KG1 (cell line): ENCODE data around the gene E2F8.

ENCODE experiments used
- DNase-seq: peaks from one replicate; lab custom pipeline; 2025; lab: John Stamatoyannopoulos, UW

The E2F8 gene

DNA sequence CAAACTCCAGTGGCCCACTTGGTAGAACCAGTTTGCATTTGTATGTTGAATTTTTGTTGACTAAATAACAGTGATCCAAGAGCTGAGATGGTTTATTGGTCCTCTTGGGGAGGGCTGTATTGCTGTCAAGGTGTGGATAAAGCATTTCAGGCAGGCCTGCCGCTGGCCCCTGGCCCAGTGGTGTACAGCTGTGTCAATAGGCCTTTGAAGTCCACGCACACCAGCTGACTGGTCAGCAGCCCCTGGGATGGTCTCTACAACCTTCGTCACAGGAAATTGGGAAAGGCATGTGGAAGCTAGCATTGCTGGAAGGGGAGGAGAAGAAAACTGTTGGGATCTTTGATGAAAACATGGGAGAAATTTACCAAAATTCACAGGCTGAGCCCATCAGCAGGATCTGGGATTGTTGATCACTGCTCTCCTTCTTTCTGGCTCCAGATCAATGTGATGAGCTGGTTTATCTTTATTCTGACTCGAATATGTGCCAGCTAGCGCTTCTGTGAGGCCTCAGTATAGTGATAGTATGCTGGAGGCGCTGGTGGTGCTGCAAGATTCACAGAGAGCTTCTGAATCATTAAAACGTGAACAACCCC lies 12.5 kb upstream of the E2F8 start:
- DNase-seq = no peak

DNA sequence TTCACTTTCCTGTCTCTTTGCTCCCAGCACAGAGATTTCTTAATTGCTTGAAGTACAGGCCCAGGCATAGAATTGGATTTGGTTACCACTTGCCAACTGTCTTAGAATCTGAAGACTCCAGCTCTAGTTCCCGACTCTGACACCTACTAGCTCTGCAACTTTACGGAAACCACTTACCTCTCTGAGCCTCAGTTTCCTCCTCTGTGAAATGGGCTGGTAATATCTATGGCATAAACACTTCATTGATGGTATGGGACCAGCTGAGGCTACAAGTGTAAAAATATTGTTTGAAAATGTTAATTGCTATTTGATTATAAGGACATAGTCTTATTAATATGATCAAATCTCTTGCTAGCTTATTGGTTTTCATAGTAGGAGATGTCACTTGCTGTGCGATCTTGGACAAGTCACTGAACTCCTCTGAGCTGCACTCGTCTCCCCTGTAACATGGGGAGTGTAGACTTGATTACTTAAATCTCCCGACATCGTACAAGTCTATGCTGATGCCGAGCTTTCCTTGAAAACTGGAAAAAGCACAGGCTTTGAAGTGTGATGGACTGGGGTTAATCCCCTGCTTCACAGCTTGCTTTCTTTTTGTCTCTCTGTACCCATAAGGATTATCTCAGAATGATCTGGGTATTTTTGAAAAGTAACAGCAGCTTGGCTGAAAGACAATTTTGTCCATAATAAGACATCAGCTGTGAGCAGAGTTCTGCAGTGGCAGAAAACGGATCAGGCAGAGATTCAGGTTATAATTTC lies 11.8 kb upstream of the E2F8 start:
- DNase-seq = no peak

DNA sequence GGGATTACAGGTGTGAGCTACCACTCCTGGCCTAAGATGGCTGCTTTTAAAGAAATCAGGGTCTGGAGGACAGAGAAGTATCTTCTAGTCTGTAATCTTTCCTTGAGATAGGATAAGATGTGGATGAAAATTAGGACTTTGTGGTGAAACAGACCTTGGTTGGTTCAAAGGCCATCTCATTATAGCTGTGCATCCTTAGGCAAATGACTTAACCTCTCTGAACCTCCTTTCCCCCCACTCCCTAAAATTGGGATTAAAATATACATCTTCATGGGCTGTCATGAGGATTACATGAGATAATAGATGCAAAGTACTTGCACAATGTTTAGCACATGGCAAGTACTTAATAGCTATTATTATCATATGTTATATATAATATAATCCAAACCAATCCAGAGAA lies 10.8 kb upstream of the E2F8 start:
- no peak for DNase-seq

DNA sequence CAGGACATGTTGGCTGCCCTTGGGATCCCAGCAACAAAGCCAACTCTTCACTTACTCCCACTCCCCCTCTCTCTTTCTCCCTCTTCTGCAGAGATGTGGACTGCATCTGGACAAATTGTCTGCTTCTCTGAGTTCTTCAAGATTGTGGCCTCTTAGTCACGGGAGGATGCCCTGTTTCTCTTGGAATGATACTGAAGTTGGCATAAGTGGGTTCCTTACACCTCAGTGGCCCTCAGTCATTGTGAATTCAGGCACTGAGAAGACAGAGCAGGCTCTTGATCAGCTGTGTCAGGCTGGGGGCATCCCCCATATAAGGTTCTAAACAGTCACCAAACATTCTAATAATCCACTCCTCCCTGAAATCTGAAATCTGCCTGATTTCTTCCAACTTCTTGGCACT lies 6.1 kb upstream of the E2F8 start:
- DNase-seq = no peak

DNA sequence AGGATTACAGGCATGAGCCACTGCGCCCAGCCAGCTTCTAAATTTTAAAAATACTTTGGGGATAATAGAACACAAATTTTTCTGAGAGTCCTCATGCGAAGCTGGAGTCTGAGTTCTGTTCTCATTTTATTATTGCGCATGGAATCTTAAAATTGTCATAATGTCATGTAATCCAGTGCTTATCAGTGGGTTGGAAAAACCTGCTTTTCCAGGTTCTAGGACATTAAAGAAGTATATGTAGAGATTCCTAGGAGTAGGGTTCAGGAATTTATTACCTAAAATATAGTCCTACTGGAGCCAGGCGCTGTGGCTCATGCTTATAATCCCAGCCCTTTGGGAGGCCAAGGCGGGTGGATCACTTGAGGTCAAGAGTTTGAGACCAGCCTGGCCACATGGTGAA lies 4.6 kb upstream of the E2F8 start:
- DNase-seq = no peak

DNA sequence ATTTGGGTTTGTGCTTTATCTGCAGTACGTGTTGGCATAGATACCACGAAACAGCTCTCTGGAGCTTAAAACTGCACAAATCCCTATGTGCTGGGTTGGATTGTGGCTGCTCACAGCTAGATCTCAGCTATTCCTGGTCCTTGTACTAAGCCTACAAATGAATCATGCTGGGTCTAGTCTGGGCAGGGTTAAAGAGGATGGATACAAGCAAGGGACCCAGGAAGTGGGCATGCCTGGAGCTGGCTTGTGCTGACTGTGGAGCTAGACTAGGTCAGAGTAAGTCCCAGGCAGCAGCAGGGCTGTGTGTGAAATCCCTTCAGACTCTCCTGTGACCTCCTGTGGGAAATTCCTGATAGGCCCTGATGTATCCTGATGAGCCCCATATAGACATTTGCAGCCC lies 3.9 kb upstream of the E2F8 start:
- no peak for DNase-seq

DNA sequence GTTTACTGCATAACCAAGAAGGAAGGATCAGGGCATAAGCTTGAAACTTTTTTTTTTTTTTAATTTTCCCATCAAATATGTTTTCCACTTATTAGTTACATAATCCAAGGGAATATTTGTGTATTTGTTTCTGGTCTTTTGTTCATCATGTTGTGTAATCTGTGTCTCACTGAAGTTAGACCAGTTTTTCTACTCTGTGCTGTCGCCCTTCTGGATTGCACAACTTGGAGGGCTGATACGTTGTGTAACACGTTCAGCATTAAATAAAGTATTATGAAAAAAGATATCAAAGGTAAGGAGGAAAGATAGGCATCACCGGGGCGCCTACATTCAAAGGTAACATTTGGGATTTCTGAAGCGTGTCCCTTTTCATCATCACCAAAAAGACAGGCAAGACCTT lies 3.3 kb upstream of the E2F8 start:
- no peak for DNase-seq

DNA sequence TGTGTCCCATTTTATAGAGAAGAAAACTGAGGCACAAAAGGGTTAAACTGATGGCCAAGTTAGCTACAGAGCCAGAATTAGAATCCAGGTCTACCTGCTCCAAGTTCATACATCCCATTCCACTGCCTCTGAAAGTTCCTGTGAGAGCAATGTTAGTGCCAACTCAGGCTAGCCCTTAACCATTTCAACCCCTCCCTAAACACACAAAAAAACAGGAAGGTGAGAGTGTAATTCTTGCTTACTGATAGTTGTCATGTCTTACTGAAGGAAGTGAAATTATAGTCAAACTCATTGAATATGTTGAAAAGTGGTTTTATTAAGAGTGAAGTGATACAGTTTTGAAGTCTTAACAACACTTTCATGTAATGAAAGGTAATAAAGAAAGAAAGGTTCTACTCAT lies 2.9 kb upstream of the E2F8 start:
- no peak for DNase-seq

DNA sequence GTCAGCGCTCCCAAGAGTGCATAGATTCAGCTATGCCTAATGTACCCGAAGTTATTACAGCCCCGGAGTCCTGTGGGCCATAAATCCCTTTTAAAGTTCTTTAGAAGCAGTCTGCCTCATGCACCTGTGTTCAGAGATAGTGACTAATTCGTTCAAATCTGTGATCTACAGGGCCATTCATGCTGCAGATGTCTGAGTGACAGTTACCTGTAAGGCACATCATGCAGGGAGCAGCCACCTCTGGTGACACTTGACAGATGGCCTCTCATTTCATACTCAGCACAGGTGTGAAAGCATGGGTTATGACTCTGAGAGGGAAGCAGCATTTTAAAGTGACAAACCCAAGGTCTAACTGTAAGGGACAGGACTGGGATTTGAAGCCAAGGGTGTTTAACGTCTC lies 2.4 kb upstream of the E2F8 start:
- no peak for DNase-seq

DNA sequence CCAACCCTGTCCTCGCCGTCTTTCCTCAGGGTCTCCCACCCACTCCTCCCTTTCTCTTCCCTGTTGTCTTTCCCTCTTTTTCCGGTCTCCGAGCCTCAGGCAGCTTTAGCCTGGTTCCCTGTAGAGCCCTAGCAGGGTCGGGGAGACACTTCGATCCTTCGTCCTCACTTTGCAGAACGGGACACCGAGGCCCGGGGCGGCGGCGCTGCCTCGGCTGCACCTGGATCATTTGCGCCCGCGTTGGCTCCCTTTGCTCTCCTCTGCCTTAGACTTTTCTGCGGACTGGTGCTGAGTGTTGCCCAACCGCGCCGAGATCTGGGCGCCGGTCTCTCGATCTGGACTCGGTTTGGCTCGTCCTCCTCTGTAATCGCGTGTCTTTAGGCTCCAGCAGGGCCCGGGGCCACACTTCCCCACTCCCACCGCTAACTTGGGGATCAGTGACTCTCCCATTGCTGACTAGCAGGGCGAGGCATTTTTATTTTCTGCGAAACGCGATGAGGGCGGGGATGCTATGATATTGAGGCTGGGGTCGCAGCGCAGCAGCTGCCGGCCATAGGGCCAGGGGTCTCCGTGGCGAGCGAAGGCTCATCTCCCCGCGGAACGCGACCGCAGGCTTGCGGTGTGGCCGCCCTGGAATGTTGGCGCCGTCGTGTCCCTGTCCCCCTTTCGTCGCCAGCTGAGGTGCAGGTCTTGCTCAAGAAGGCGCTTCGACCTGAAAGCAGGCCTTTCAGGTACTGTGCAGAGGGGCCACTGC lies 1.6 kb upstream of the E2F8 start:
- no peak for DNase-seq

DNA sequence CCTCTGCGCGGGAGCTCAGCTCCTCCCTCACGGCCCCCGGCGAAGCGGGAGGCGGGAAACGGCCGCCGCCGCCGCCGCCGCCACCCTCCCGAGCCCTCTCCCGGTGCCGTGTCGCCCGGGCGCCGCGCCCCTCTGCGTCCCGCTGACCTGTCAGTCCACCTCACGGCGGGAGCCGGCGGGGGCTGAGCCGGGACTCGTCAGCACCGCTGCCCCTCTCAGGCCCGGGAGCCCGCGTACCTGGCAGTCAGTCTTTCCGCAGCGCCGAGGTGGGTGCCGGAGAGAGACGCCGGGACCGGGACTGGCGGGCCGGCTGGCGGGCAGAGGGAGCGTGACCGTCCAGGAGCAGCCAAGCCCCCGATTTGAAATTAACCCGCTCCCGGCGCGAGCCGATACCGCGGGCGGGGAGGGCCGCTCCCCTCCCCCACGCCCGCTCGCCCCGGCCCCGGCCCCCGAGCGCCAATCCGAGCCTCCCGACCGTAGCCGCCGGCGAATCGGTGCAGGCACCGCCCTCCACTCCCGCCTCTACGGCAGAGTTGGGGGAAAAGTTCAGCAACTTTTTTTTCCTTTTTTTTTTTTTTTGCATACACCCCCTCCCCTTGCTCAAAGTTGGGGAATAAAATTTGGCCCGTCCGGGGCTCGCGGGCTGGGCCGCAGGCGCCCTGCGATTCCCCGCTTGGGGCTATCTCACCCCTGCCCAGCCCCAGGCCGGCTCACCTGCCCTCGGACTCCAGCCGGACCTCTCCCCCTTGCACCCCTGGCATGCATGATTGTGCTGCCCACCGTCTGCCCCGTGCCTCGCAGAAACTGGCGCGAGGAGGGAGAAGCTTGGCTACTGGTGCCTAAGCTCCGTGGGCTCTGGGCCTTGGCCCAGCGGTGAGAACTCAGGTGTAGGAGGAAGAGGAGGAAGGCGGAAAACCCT lies 774 bp upstream of the E2F8 start:
- no peak for DNase-seq

DNA sequence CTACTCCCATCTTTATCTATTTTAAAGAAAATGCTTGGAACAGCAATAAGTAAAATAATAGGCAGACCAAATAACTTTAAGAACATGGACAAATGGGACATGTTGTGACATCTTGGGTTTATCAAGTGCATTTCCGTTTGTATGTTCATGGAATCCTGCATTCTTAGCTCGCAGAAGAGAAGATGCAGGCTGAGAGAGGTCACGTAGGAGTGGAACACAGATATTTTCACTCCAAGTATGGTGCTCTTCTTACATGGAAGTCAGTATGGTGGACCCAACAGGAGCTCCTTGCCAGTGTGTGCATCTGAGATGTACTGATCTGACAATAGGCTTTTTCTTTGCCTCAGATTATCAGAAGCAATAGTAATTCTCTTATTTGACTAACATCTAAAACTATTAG lies 1.7 kb downstream of the E2F8 start:
- DNase-seq = no peak

DNA sequence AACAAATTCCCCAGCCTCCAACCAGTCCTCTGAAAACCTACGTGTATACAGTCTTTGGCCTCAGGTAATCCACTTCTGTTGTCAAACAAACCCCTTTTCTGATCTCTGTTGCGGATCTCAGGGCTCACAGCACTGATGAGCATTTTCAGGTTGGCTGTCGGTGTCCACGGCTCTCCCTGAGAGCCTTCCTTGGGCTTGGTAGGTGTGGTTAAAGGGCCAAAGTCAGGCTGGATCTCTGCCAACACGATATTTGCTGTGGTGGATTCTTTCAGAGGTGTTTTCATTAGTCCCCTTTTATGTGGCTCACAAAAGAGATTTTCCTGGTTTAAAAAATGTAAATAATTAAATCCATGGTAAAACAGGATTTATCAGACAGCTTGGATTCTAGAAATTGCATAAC lies 2.9 kb downstream of the E2F8 start:
- no peak for DNase-seq

DNA sequence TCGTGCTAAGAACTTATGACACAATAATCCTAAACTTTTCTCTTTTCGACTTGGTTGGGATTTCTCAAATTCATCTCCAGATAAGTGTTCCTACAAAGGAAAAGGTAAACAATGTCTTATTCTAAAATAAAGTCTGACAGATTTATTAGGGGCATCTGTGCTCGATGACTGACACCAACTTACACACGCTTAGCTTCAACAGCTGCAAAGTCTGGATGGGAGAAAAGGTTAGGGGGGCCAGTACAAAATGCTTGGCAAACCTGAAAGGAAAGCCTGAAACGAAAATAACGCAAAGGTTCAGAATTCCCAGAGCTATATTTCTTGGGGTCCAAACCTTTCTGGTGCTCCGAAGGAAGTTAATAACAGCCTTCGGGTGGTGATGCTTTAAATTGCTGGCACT lies 3.4 kb downstream of the E2F8 start:
- DNase-seq = no peak

DNA sequence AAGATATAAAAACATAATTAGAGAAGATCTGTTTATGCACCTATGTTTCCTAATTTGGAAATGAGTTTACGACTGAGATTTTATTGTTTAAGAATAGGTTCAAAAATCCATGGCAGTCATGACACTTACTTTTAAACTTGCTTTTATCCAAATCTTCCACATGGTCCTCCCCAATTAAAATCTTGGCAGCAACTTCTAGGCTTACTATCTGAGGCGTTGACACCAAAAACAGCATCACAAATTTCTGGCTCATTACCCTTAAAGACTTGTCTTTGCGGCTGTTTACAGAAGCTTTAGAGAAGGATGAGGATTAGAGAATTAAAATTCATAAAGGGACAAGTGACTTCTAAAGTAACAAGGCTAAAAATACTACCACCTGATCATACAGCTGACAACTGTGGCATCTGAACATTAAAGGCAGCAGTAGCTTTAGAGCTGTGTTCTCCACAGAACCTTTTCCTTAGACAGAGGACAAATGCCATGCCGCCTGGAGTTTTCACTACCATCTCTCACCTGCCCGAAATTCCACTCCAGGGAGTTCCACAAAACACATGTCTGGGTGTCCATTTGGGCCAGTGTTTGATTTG lies 6.4 kb downstream of the E2F8 start:
- DNase-seq = no peak

DNA sequence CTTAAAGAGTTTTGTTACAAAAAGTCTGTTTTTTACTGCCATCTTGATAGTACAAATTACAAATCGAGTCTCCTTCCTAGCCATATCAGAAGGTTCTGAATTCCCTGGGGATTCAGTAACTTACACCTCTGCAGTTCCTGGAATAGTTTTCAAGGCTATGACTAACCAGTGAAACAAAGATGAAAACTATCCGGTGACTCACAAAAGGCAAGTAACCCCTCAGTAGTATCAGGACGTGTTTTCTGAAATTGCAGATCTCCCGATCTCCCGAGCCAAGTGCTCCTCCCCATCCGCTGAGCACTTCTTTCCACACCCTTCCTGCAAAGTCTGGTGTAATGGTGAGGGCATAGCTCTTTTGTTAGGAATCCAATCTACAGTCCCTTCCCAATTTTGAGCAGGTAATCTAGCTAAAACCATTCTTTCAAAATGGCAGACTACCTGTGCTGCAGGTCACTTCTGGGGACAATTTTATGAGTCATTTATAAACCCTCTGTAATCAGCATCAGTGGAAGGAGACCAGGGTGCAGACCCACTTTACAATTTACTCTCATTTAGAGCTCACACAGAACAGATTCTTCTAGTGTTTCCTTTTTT lies 7.7 kb downstream of the E2F8 start:
- DNase-seq = no peak

DNA sequence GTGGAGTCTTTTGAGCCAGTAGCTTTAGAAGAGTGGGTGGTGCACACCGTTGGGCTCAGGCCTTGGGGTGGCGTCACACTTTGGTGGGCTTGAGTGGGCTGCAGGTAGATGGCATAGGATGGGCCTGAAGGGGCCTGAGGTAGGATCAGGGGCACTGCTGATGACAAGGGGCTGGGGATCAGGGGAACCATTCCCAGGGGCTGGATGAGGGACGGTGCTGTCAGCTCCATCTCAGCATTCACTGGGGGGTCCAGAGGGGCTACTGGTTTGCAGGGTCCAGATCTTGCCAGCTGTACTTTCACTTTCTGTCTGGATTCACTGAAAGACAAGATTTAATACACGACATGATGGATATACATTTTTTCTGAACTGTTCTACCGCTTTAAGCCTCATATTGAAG lies 11.1 kb downstream of the E2F8 start:
- DNase-seq = no peak

DNA sequence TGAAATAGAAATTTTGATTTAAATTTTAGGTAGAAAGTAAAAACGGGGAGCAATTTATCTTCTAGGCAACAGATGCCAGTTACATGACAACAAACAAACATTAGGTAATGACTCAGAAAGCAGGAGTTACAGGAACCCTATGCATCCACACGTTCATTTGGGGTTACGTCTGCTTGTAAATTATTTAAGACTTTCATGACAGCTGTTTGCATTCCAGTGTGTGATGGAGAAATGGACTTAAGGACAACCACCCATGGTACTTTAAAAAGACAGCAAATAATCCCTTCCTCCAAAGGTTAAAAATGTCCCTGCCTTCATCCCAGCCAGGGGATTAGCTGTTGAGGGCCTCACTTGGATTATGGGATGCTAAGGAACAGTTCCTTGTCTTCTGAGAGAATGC lies 11.8 kb downstream of the E2F8 start:
- DNase-seq = no peak

DNA sequence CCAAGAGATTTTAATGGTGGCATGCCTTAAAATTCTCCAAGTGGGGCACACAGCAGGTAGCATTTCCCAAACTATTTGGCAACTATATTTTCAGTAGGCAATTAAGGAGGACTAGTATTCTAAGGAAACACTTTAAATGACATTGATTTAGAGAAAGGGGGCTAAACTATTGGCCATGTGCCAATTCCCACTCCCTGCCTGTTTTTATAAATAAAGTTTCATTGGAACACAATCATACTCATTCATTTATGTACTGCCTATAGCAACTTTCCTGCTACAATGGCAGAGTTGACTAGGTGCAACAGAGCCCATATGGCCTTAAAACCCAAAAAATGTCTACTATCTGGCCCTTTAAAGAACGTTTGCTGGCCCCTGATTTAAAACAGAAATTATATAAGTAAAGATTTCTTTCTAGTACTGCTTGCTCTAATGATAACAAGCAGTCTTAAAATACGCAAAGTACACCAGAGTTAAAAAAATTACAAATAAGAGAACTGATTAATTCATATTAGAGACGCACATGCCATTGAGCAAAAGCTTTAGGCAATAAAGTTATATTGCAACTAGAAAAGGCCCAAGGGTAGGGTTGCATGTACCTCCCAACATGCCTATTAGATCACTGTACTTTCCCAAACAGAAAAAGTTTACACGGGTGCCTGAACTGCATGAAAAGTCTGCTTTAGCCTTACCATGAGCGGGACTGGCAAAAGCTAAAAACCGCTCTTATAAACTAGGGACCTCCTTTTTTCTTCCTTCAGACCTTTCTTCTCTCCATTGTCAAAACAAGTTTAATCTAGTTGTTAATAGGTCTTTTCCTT lies 14.2 kb downstream of the E2F8 start:
- no peak for DNase-seq

DNA sequence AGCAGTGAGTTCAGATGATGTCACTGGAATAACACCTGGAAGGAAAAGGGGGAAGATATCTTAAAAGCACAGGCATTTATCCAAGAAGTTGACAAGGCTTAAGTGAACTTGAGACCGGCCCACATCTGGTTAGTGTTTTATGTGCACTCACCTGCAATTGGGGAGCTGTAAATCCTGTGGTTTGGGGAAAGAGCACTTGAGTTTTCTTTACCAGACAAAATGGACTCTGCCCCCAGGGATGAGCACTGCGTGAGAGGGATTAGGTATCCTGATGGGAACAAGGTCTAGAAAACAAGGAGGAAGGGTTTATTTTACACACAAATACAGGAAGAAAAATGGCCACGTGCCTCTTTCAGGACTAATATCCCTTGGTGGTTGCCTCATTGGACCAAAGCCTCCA lies 15.2 kb downstream of the E2F8 start:
- no peak for DNase-seq

DNA sequence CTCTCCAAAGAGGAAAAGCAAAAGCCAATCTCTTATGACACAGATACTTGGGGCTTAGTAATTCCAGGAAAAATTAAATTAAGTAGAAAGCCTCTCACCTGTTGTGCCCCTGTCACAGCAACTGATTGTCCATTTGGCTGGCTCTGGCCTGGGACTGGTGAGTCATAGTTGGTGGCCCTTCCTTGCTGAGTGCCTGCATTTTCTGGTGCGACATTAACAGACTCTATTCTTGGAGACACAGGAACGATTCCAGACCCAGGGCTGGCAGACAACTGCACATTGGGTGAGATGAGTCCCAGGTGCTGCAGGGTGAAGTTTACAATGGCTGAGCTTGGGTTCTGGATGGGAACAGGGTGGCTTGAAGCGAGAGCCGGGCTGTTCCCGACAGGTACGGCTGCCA lies 15.6 kb downstream of the E2F8 start:
- no peak for DNase-seq
